ENCODE measurements around the gene B3GNT5.

Gene B3GNT5

GRCh38 chr3:183284570-183284969 lies 31.5 kb downstream of the B3GNT5 start:
- no peak for TF ChIP-seq CTCF (IDR thresholded peaks at IDR 0.05; ENCODE audit: low read depth, low read length, missing control alignments)
- in situ Hi-C loops (cut with HindIII; ENCODE audit: low sequenced_read_pairs), result no loop called here
- DNase-seq (ENCODE audit: low read depth), result no peak
- no peak overlapping the region for H3K4me3 ChIP-seq (ENCODE audit: low read depth, low read length)

- in situ Hi-C loops (cut with HindIII; ENCODE audit: low sequenced_read_pairs), result no loop called here
- no peak for DNase-seq (ENCODE audit: low read depth)
- H3K4me3 ChIP-seq (ENCODE audit: low read depth, low read length), result no peak overlapping the region
- no peak for TF ChIP-seq CTCF (IDR thresholded peaks at IDR 0.05; ENCODE audit: low read depth, low read length, missing control alignments)
Observed at GRCh38 chr3:183285318-183285717, 32.3 kb downstream of the B3GNT5 start.

GRCh38 chr3:183285828-183286457 lies 32.9 kb downstream of the B3GNT5 start:
- H3K4me3 ChIP-seq (ENCODE audit: low read depth, low read length), result no peak overlapping the region
- peak; percentile 96 for DNase-seq (ENCODE audit: low read depth)
- in situ Hi-C loops (cut with HindIII; ENCODE audit: low sequenced_read_pairs), result no loop called here
- TF ChIP-seq CTCF (IDR thresholded peaks at IDR 0.05; ENCODE audit: low read depth, low read length, missing control alignments), result no peak

- peak; percentile 93 for DNase-seq (ENCODE audit: low read depth)
- in situ Hi-C loops (cut with HindIII; ENCODE audit: low sequenced_read_pairs), result no loop called here
- no peak for TF ChIP-seq CTCF (IDR thresholded peaks at IDR 0.05; ENCODE audit: low read depth, low read length, missing control alignments)
- H3K4me3 ChIP-seq (ENCODE audit: low read depth, low read length), result no peak overlapping the region
Observed at GRCh38 chr3:183287301-183287971, 34.4 kb downstream of the B3GNT5 start.

GRCh38 chr3:183288117-183288516 lies 35.1 kb downstream of the B3GNT5 start:
- in situ Hi-C loops (cut with HindIII; ENCODE audit: low sequenced_read_pairs), result no loop called here
- no peak overlapping the region for H3K4me3 ChIP-seq (ENCODE audit: low read depth, low read length)
- no peak for TF ChIP-seq CTCF (IDR thresholded peaks at IDR 0.05; ENCODE audit: low read depth, low read length, missing control alignments)
- DNase-seq (ENCODE audit: low read depth), result no peak

- no peak for TF ChIP-seq CTCF (IDR thresholded peaks at IDR 0.05; ENCODE audit: low read depth, low read length, missing control alignments)
- in situ Hi-C loops (cut with HindIII; ENCODE audit: low sequenced_read_pairs), result no loop called here
- DNase-seq (ENCODE audit: low read depth), result no peak
- no peak overlapping the region for H3K4me3 ChIP-seq (ENCODE audit: low read depth, low read length)
Observed at GRCh38 chr3:183290216-183290615, 37.2 kb downstream of the B3GNT5 start.

Measured in astrocyte of the cerebellum (primary cell).